HG03159 (cell line): ENCODE results near the gene TACR2.

Source experiments
- ATAC-seq: cut with Tn5 transposase; IDR thresholded peaks from one replicate; pipeline ENCODE4 v1.9.1; 2021; ENCODE audit warnings: mild to moderate bottlenecking, moderate library complexity; ENCODE audit not compliant: unreplicated experiment

TACR2 gene

DNA sequence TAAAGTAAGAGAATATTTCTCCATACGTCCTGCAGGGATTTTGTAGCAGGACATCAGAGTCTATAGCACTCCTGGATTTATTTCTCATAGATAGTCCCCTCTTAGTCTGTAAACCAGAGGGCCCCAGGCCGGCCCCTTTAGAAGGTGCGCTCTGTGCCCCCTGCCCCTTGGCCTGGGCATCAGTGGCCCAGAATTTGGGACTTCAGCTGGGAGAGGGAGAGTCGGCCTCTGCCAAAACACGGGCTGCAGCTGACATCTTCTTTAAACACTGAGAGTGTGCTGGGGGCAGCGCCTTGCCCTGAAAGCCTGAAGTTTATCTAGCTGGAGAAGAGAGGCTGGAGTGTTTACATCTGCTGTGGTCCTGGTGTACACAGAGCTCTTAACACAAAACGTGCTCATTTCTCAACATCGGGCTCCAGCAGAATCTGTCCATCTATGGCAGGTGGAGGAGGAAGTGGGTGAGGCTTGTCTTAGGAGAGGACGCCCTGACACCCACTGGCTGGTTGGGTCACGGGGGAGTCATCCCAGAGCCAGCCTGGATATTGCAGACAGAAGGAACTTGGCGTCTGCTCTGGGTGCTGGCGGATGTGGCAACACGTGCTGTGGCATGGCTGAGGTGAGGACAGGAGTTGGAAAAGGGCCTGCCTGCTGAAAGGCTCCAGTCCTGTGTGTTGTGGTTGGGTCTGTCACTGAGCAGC is 5.0 kb upstream of the TACR2 start:
- no peak for ATAC-seq

DNA sequence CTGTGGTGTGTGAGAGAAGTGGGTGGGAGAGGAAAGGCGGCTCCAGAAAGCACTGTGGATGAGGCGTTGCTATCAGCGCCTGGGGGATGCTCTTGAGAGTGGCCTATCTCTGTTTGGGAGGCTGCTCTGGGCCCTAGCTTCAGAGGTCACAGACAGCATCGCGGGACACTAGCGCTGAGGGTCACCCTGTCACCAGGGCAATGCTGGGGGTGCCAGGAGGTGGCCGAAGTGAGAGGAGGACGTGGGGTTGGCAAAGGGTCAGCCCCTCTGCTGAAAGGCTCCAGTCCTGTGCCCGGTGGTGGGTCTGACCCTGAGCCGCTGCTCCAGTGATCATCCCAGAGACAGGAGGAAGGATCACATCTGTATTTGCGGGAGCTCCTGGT is 3.0 kb upstream of the TACR2 start:
- ATAC-seq: no peak

DNA sequence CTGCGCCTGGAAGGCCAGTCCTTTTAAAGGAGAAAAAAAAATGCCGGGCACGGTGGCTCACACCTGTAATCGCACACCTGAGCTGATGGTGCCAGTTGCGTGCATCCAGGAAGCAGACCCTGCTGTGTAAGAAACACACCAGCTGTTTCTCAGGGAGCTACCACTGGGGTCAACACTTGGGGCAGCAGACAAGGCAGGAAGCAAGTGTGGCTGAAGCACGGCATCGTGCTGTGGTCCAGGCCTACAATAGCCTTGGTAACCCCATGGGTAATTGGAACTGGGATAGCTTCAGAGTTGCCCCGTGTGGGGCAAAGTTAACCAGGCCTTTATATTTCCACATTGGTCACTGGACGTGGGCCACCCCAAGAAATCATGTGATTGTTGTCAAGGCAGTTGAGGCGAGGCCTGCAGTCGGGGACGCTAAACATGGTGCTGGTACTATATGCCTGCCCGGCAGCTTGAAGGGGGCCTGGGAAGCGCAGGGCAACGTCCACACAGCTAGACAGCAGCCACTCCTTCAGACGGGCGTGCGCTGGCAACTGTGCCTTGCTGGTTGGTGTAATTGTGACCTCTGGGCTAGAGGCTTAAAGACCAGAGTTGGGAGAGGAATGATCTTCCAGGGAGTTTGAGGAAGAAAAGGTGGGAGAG is 2.5 kb upstream of the TACR2 start:
- ATAC-seq: no peak

DNA sequence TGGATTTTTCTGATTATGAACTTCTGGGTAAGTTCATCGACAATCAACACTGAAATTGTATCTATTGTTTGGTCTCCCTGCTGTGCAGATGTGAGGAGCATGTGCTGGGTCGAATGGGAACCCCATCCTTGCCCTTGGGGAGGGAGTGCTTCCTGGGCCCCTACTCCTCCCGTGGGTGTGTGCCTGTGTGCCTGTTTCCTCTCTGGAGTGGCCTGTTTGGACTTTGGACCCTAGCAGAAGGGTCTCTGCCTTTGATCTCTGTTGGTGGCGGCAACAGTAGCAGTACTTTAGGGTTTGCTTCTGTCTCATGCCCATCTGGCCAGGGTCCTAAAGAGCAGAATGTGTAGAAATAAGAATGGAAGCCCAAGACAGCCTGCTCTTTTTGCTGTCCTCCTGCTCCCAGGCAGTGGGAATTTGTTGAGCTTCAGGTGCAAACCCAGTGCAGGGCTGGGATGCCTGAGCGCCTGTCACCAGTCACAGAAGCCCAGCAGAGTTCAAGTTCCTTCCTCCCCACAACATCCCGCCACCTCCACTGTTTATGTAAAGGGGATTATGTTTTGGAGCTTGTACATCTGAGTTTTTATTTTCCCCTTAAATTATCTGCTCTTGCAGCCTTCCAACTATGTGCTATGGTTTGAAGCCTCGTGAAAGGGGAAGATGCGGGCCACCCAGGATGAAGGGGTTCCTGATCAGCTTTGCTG is 1.5 kb upstream of the TACR2 start:
- ATAC-seq: no peak

DNA sequence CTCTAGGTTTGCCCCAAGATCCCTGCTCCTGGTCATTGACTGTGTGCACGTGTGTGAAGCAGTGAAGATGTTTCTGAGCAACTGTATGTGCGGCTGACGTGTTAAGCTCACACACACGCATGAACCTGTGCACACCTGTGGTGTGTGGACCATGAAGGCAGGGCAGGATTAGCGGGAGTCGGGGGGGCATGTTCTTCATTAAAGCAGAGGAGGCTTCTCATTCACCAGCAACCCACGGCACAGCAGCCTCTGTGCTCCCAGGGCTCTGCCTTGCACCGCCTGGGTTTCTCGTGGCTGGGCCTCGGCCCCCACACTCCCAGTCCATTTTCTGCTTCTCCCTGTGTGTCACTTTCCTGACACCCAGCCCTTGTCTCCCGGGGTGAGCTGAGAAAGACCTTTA is 824 bp upstream of the TACR2 start:
- ATAC-seq: no peak

DNA sequence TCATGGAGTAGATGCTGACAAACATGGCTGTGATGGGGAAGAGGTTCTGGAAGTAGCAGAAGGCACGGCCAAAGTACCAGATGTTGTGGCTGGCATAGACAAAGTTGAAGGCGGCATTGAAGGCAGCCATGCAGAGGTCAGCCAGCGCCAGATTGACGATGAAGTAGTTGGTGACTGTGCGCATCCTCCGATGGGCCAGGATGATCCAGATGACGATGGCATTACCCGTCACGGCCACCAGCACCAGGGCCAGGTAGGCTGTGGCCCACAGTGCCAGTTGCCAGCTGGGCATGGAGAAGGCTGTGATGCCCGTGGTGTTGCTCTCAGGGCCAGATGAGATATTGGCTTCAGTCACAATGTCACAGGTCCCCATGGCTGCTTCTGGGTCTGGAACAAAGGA is 767 bp downstream of the TACR2 start:
- no peak for ATAC-seq

DNA sequence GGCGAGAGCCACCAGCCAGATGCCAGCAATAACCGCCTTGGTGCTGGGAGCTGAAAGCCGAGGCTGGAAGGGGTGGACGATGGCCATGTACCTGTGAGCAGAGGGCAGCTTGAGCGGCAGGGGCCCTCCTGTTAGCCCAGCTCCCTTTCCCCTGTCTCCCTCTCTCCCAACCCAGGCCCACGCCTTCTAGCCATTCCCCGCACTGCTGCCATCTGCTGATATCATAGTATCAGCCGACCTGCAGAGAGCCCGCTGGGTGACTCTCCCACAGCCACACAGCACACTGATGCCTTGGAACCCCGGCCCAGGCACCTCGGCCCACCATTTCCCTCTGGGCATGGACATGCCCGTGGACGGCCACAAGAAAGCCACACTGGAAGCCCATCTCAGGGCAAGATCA is 1.7 kb downstream of the TACR2 start:
- no peak for ATAC-seq

DNA sequence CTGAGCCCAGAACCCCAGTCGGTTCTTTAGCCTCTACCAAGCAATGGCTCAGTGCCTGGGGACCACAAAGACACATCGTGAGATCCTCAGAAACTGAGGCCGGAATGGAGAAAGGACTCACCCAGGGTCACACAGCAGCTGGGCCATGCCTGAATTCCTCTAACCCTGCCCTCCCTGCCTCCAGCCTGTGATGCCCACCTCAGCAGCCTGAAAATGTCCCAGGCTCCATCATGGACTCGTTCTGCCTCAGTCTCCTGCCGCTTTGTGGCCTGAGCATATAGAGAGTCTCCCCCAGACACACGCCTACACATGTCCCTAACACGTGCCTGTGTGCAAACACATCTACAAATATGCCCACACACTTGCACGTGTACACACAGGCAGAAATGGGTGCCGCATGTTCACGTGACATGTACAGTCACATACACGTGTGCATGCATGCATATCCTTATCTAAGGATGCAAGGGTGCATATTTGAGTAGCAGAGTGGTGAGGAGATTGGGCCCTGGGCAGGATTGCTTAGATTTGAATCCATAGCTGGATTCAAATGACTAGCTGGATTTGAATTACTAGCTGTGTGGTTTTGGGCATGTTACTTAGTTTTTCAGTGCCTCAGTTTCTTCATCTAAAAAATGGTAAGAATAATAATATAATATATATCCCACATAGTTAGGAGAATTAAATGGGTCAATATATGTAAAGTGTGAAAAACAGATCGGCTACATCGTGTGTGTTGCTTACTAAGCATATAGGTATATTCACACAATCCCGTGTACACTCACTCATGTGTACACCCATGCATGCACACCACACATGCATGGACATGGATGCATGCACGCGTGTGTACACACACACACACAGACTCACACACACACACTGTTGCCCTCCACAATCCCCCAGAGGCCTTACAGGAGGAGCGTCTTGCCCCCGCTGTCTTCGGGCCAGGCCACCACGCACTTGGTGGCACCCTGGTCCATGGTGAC is 2.4 kb downstream of the TACR2 start:
- ATAC-seq: no peak

DNA sequence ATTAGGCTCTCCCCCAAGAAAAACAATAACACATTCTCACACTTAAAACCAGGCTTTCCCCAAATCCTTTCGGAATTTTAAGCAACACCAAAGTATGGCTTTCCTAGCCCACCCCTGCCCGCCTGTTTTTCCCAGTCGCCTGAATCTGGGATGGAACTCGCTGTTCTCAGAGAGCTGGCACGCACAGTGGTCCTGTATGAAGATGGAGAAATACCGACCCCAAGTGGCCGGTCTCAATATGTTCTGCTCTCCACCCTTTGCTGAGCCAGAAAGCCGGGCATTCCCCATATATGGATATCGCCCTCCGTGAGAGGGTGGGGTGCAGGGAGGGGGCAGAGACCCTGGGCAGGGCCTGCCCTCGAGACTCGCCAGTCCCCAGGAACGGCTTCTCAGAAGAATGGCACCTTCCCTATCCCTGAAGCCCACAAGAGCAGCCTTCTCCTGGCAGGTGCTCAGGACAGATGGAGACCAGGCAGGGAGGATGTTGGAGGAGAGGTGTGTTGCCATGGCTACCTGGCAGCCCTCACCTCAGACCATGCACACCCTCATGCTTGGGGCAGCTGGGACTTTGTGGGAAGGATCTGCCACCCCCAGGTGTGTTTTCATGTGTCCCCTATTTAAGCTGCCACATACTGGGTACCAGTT is 3.4 kb downstream of the TACR2 start:
- no peak for ATAC-seq

DNA sequence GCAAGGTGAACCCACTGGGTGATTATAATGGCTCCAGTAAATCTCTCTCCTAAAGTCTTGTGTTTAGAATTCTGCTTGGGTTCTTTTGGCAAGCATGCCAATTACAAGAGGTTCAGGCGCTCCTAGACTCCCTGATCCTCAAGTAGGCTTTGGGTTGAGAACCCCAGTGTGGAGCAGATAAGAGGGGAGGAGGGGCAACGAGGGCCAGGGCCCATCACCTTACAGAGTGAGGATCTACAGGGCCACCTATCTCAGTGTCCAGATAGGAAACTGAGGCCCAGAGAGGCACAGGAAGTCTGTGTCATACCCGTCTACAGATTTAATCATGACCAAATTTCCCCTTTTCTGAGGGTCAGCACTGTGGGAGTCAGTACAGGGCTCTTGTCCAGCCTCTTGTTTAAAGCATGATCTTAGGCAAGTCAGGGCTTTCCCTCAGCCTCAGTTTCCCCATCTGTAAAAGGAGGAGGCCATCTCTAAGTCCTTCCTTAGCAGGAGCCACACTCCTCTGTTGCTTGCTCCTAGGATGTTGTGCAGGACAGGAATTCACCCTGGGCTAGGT is 4.4 kb downstream of the TACR2 start:
- no peak for ATAC-seq

DNA sequence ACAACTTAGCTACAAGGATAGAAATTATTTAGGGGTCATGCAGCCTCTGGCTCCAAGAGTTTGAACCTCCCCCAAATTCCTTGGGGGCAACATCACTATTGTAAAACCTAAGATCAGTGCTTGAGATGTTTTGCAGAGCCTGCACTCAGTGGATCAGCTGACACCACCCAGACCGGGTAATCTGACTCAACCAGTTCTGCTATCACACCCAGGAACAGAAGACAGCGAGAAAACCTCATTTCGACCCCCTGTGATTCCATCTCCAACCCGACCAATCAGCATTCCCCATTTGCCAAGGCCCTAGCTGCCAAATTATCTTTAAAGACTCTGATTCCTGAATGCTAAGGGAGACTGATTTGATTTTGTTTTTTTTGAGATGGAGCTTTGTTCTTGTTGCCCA is 5.2 kb downstream of the TACR2 start:
- no peak for ATAC-seq

DNA sequence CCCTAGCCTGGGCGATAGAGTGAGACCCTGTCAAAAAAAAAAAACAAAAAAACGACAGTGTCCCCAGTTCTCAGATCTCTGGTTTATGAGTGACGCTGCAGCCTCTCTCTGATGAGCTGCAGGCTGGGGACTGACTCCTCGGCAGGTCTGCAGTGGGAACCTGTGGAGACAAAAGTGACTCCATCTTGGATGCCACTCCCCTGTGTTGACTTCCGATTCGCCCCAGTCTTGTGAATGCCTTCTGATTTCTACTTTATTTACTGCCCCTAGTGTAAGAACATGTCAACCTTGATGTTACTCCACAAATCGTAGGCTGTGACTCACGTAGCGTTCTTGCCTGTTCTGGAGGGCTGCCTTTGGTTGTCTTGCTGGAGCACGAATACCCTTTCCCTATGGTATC is 6.2 kb downstream of the TACR2 start:
- ATAC-seq: no peak

DNA sequence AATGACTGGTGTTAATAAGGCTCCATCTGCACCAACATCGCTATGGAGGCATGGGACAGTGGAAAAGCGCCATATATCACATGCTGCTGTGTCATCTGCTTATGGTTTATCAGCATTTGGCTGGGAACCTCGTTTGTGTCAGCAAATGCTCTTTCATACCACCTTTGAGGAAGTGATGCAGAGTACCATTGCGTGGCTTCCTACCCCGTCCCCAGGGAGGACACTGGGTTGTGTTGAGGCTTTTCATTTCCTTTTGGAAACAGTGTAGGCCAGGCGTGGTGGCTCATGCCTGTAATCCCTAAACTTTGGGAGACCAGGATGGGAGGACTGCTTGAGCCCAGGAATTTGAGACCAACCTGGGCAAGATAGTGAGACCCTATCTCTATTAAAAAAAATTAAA is 6.8 kb downstream of the TACR2 start:
- ATAC-seq: peak; percentile 31

DNA sequence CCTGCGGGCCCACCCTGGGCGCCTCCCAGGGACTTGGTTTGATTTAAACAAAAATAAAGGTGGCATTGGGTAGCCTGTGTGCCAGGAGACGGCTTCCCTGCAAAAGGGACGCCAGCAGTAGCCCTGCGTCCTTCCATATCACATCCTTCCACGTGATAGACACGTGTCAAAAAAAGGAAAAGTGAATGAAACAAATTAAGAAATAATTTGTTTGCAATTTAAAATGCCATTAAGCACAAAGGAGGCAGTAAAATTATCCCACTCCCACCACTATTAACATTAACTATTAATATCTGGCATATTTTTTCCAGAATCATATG is 7.6 kb downstream of the TACR2 start:
- ATAC-seq: no peak

DNA sequence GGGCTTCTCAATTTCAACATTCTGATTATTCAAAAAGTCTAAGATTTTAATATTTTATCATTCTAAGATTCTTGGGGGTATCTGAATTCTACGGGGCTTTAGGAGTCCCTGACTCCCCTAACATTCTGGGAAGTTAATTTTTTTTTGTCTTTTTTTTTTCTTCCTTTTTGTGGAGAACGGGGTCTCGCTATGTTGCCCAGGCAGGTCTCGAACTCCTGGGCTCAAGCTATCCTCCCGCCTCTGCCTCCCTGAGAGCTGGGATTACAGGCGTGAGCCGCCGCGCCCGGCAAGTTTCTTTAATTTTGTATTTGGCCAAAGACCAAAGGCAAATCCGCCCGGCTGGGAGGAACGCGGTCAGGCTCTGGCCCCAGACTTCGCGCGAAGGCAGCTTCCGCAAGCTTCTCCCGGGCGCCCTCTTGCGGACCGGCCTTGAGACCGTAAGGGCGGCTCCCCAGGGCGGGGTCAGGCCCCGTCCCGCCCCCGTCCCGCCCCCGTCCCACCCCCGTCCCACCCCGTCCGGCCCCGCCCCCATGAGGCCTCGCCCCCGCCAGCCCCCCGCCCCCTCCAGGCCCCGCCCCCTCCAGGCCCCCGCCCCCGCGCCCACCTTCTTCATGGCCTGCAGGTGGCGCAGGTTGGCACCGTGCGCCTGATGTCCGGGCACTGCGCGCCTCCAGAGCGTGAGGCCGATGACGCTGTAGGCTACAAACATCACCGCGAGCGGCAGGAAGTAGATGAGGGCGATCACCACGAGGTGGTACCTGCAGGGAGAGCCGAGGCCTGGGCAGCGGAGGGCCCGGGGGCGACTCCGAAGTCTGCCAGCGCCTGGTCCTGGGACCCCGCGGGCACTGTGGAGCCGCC is 8.2 kb downstream of the TACR2 start:
- peak; percentile 80 for ATAC-seq

DNA sequence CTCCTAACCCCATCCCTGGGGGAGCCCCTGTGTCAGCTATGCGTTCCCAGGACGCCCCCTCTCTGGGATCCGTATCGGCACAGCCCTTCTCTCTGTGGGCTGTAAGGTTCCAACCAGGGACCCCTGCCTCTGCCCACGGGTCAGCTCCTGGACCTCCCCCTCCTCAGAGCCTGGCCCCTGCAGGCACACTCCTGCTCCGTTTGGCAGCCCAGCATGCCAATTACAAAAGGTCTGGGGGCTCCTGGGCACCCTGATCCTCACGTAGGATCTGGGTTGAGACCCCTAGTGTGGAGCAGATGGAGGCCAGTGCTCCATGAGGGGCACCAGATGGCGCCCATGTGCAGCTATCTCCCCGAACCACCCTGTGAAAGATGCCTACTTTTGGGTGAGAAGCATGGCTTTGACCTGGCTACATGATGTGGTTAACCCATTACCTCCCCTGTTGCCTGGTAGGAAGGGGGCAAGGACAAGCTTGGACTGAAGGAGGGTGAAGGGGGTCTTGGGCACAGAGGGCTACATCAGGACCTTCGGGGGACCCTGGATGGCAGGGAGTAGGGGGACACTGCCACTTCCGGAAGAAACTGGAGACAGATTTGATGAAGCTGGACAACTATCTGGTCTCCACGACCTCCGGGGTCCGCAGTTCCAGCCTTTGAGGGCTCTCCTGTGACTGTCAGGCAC is 9.0 kb downstream of the TACR2 start:
- no peak for ATAC-seq

DNA sequence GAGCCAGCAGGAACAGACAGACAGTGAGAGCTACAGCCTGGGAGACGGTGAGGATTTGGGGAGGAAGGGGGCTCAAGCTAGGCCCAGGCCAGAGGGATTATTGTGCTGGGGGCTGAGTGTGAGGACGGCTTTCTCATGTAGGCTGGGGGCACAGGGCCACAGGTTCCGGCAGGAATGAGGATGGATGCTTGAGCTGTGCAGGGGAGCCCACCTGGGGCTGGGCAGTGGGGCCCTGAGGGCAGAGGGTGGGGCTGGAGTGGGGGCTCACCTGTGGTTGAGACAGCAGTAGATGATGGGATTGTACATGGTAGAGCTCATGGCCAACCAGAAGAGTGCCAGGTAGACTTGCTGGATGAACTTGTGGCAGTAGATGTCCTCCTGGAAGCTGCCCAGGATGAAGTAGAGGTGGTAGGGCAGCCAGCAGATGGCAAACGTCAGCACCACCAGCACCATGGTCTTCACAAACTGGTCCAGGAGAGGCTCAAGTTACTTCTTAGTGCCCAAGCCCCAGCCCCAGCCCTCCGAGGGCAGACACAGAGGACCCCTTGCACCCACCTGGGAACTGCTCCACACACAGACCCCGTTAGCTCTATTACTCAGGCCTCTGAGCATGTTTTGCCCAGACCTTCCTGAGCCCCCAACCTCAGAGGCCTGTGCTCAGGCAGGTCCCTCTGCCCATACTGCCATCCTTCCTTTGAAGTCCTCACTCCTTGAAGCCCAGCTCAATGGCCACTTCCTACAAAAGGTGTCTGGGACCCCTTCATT is 9.7 kb downstream of the TACR2 start:
- ATAC-seq: no peak

DNA sequence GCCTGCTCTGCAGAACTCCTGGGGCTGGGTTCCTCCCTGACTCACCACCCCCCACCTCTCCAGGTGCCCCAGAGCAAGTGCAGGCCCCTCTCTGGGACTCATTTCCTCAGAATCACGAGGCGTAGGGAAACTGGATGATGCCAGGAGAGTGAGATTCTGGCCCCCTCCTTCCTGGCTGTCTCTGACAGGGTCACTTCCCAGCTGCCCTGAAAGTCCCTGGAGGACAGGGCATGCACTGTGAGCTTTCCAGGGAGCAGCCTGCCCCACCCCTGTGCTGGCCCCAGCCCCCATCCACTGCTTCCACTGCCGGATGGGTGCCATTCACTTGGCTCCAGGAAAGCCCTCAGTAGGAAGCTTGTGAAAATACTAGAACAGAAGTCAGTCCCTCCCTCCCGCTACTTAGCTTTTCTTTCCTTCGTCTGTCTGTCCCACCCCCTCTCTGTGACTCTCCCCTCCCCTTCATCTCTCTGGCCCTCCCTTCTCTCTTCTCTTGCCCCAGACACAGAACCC is 10.4 kb downstream of the TACR2 start:
- no peak for ATAC-seq
